VCaP (cell line): ENCODE results near the gene CLCNKB.
"Not testable (repeated sequence)": the region's sequence is repeated elsewhere in the genome, so short reads cannot be mapped to it uniquely, and the experiment has no call there.

ENCODE experiments used
- H3K27ac ChIP-seq: fragments of 450-650 bp; 2 replicates; pipeline ENCODE4 v1.5.1; 2017
- TF ChIP-seq, protein P1 (sequence below): fragments of 450-650 bp; conservative IDR thresholded peaks from 2 replicates; pipeline ENCODE4 v1.5.1; 2017; ENCODE audit warnings: mild to moderate bottlenecking, moderate library complexity

Gene CLCNKB

GRCh38 chr1:16017076-16017460 lies 26.5 kb upstream of the CLCNKB start:
- no peak overlapping the region for H3K27ac ChIP-seq
- TF ChIP-seq, protein P1, sequence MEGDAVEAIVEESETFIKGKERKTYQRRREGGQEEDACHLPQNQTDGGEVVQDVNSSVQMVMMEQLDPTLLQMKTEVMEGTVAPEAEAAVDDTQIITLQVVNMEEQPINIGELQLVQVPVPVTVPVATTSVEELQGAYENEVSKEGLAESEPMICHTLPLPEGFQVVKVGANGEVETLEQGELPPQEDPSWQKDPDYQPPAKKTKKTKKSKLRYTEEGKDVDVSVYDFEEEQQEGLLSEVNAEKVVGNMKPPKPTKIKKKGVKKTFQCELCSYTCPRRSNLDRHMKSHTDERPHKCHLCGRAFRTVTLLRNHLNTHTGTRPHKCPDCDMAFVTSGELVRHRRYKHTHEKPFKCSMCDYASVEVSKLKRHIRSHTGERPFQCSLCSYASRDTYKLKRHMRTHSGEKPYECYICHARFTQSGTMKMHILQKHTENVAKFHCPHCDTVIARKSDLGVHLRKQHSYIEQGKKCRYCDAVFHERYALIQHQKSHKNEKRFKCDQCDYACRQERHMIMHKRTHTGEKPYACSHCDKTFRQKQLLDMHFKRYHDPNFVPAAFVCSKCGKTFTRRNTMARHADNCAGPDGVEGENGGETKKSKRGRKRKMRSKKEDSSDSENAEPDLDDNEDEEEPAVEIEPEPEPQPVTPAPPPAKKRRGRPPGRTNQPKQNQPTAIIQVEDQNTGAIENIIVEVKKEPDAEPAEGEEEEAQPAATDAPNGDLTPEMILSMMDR = no peak

DNA sequence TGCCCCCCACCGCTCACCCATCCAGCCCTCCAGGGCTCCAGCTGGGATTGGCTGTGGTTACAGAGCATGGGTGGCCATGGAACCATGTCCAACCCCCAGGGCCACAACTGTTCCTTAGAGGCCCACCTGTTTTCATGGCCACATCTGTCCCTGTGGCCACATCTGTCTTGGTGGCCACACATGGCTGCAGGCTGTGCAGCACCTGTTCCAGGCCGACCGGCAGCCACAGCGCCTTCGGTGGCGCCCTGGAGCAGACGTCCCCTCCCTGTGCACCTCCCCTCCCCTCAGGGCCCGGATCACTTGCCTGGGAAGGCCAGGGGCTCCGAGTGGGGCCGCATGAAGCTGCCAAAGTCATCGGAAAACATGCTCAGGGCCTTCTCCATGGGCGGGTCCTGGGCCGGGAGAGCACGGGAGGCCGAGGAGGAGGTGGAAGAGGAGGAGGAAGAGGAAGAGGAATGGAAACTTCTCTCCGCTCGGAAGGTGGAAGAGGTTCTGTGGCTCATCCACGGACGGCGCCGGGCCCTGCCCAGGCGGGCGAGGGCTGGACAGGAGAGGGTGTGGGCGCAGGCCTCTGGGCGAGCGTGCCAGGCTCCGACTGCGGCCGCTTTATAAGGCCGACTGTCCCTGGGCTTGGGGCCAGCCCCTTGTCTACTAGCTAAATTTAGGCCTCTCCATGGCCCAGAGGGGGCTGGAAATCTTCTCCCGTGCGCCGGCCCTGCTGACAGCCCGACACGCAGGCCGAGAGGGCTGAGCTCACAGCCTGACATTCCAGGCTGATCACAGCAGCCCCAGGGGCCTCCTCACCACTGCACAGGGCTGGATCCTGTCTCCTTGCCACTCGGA lies 25.9 kb upstream of the CLCNKB start, which contains the start of gene HSPB7:
Gene HSPB7, minus strand, starts transcription at position 583 of the 843 bp plus-strand sequence. Its CDS starts 80 bp downstream, at position 503.
- TF ChIP-seq, protein P1 = no peak
- H3K27ac ChIP-seq = no peak within 1 kb of the TSS

- TF ChIP-seq, protein P1 = no peak
- H3K27ac ChIP-seq = no peak overlapping the region
Measured at GRCh38 chr1:16018308-16018707, 25.3 kb upstream of the CLCNKB start.

GRCh38 chr1:16018749-16019643 lies 24.6 kb upstream of the CLCNKB start:
- H3K27ac ChIP-seq = no peak overlapping the region

GRCh38 chr1:16019644-16020277 lies 23.8 kb upstream of the CLCNKB start:
- no peak overlapping the region for H3K27ac ChIP-seq
- TF ChIP-seq, protein P1 = no peak

More at GRCh38 chr1:16018749-16019643, 24.6 kb upstream of the CLCNKB start:
- TF ChIP-seq, protein P1 = no peak

GRCh38 chr1:16020325-16020724 lies 23.3 kb upstream of the CLCNKB start:
- TF ChIP-seq, protein P1 = no peak
- H3K27ac ChIP-seq = no peak overlapping the region

GRCh38 chr1:16020878-16021277 lies 22.7 kb upstream of the CLCNKB start:
- not testable (repeated sequence) for H3K27ac ChIP-seq
